NCI-H345 treated with DMSO at 0.1 percent for 48 hours (cell line): ENCODE results near the gene NINL.

Experiments
- DNase-seq: peaks from one replicate; lab custom pipeline; 2025; ENCODE audit not compliant: unreplicated experiment; lab: John Stamatoyannopoulos, UW

Gene NINL

GRCh38 chr20:25421102-25421501 is 164.2 kb downstream of the NINL start:
- no peak for DNase-seq

- no peak for DNase-seq
Measured at GRCh38 chr20:25418776-25419175, 166.6 kb downstream of the NINL start.

GRCh38 chr20:25408890-25409289 is 176.4 kb downstream of the NINL start:
- no peak for DNase-seq

- DNase-seq: no peak
Measured at GRCh38 chr20:25408170-25408547, 177.2 kb downstream of the NINL start.

GRCh38 chr20:25407311-25408169 is 177.8 kb downstream of the NINL start, which contains the start of gene GINS1:
Gene GINS1, plus strand, starts transcription at chr20:25407673. Its CDS starts 148 bp downstream, at chr20:25407821.
- DNase-seq: peak; percentile 94
